ENCODE measurements around the gene ONECUT3. TPM values are rescaled to one million over a fixed set of nuclear protein-coding genes. Genes with fewer than 3 reads are reported as not detected.

The ONECUT3 gene
- polyA plus RNA-seq, 1 donor (not counting 4 experiments of a cell fraction or from before 2014, with no cell fraction given), result 0.01 TPM

- H3K27ac ChIP-seq (ENCODE audit: control insufficient read depth, insufficient read depth, low read length), result no peak overlapping the region
- dilution Hi-C loops (cut with MboI; ENCODE audit: extremely low pct_ligation_motif_present, low sequenced_read_pairs), result no loop called here
Observed at GRCh38 chr19:1736280-1736679, 17.0 kb upstream of the ONECUT3 start.

GRCh38 chr19:1736927-1737326 is 16.4 kb upstream of the ONECUT3 start:
- no peak for FAIRE-seq
- TF ChIP-seq EZH2 (IDR thresholded peaks at IDR 0.05; ENCODE audit: low read length) (no peak), CTCF (optimal IDR thresholded peaks at IDR 0.05 in 1 of 3, IDR thresholded peaks at IDR 0.05 in 1 of 3, conservative IDR thresholded peaks at IDR 0.05 in 1 of 3; ENCODE audit: extremely low read depth in 1 of 3, insufficient read depth in 2 of 3, low read length in 3 of 3) (no peak)
- H3K4me2 ChIP-seq (ENCODE audit: control insufficient read depth, extremely low read depth, insufficient read depth, low read depth, low read length), result no peak overlapping the region

More at GRCh38 chr19:1736280-1736679, 17.0 kb upstream of the ONECUT3 start:
- H3K27me3 ChIP-seq (ENCODE audit: control insufficient read depth, extremely low read depth, insufficient read depth, low read length), result peaks cover 36% of the 10 kb centered on the region
- H3K4me2 ChIP-seq (ENCODE audit: control insufficient read depth, extremely low read depth, insufficient read depth, low read depth, low read length), result no peak overlapping the region
- H3K4me3 ChIP-seq (ENCODE audit: control insufficient read depth in 2 of 3, extremely low read depth in 1 of 3, insufficient read depth in 2 of 3, low read depth in 1 of 3, low read length in 3 of 3), result no peak overlapping the region
- H3K36me3 ChIP-seq (ENCODE audit: control insufficient read depth in 2 of 2, extremely low read depth in 1 of 2, insufficient read depth in 2 of 2, low read length in 2 of 2), result no peaks in the 10 kb centered on the region
- H3K9me3 ChIP-seq (ENCODE audit: control insufficient read depth, low read depth, low read length), result no peaks in the 10 kb centered on the region
- FAIRE-seq (no peak), DNase-seq (ENCODE audit: low read depth, low spot score) (no peak)
- H3K9me1 ChIP-seq (ENCODE audit: control insufficient read depth, extremely low read depth, insufficient read depth, low read length), result no peaks in the 10 kb centered on the region
- no peaks in the 10 kb centered on the region for H4K20me1 ChIP-seq (ENCODE audit: control insufficient read depth, extremely low read depth, insufficient read depth, low read length)
- TF ChIP-seq CTCF (optimal IDR thresholded peaks at IDR 0.05 in 1 of 3, IDR thresholded peaks at IDR 0.05 in 1 of 3, conservative IDR thresholded peaks at IDR 0.05 in 1 of 3; ENCODE audit: extremely low read depth in 1 of 3, insufficient read depth in 2 of 3, low read length in 3 of 3) (no peak), EZH2 (IDR thresholded peaks at IDR 0.05; ENCODE audit: low read length) (no peak)
- H3K9ac ChIP-seq (ENCODE audit: control insufficient read depth, extremely low read depth, insufficient read depth, low read length), result no peak overlapping the region
- H2AFZ ChIP-seq (ENCODE audit: control insufficient read depth, low read length), result no peak overlapping the region
- H3K4me1 ChIP-seq (ENCODE audit: control insufficient read depth, extremely low read depth, insufficient read depth, low read length), result no peaks in the 10 kb centered on the region
- no peaks in the 10 kb centered on the region for H3K79me2 ChIP-seq (ENCODE audit: control insufficient read depth, insufficient read depth, low read length)

More at GRCh38 chr19:1736927-1737326, 16.4 kb upstream of the ONECUT3 start:
- no peak overlapping the region for H3K27ac ChIP-seq (ENCODE audit: control insufficient read depth, insufficient read depth, low read length)
- peaks cover 36% of the 10 kb centered on the region for H3K27me3 ChIP-seq (ENCODE audit: control insufficient read depth, extremely low read depth, insufficient read depth, low read length)
- no peaks in the 10 kb centered on the region for H3K9me3 ChIP-seq (ENCODE audit: control insufficient read depth, low read depth, low read length)
- H3K36me3 ChIP-seq (ENCODE audit: control insufficient read depth in 2 of 2, extremely low read depth in 1 of 2, insufficient read depth in 2 of 2, low read length in 2 of 2), result no peaks in the 10 kb centered on the region
- dilution Hi-C loops (cut with MboI; ENCODE audit: extremely low pct_ligation_motif_present, low sequenced_read_pairs), result no loop called here
- H2AFZ ChIP-seq (ENCODE audit: control insufficient read depth, low read length), result no peak overlapping the region
- H3K9ac ChIP-seq (ENCODE audit: control insufficient read depth, extremely low read depth, insufficient read depth, low read length), result no peak overlapping the region
- H3K4me3 ChIP-seq (ENCODE audit: control insufficient read depth in 2 of 3, extremely low read depth in 1 of 3, insufficient read depth in 2 of 3, low read depth in 1 of 3, low read length in 3 of 3), result no peak overlapping the region
- H3K9me1 ChIP-seq (ENCODE audit: control insufficient read depth, extremely low read depth, insufficient read depth, low read length), result no peaks in the 10 kb centered on the region
- H3K4me1 ChIP-seq (ENCODE audit: control insufficient read depth, extremely low read depth, insufficient read depth, low read length), result no peaks in the 10 kb centered on the region
- no peak for DNase-seq (ENCODE audit: low read depth, low spot score)
- H3K79me2 ChIP-seq (ENCODE audit: control insufficient read depth, insufficient read depth, low read length), result no peaks in the 10 kb centered on the region
- H4K20me1 ChIP-seq (ENCODE audit: control insufficient read depth, extremely low read depth, insufficient read depth, low read length), result no peaks in the 10 kb centered on the region

All from keratinocyte (primary cell).